ENCODE results near the gene EMILIN3. TPM values are rescaled to one million over a fixed set of nuclear protein-coding genes. Genes with fewer than 3 reads are reported as not detected.

The EMILIN3 gene
- total RNA-seq, 3 donors from 2014 or later: not detected

DNA sequence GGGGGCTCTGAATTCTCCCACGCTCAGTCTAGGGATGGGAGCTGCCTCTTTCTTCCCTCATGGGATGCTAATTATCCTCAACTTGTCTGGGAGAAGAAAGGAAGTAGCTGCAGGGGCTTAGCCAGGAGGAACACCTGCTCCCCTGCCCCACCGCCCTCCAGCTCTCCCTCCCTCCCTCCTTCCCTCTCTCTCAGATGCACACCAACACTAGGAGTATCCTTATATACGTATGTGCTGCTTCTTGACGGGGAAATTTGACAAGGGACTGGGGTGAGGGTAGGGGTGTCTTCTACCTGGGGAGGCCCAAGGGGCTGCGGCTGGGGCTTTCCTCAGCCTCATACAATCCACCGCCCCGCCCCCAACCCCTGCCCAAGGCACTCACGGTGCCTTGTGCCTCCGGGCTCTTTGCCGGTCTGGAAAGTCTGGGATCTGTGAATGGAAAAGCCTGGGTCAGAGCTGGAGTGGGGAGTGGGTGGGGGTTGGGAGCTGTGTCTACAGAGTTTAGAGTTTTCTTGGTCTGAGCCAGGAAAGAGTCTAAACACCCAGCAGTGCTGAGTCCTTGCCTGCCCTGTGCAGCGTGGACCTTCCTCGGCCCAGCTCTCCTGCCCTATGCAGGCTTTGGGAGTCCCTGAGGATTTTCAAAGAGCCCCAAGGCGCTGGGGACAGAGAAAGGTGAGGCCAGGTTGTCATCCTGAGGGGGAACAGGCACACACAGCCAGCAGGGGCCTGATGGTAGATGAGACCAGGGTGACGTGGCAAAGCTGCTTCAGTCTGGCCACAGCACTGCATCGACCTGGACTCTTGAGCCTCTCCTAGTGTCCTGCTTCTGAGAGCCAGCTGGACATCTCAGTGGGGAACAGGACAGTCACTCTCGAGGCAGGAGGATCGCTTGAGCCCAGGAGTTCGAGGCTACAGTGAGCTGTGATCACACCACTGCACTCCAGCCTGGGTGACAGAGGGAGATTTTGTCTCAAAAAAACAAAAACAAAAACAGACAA, 29.3 kb upstream of the EMILIN3 start:
- H3K4me3 Mint-ChIP-seq: no peak overlapping the region
- ATAC-seq: no peak

DNA sequence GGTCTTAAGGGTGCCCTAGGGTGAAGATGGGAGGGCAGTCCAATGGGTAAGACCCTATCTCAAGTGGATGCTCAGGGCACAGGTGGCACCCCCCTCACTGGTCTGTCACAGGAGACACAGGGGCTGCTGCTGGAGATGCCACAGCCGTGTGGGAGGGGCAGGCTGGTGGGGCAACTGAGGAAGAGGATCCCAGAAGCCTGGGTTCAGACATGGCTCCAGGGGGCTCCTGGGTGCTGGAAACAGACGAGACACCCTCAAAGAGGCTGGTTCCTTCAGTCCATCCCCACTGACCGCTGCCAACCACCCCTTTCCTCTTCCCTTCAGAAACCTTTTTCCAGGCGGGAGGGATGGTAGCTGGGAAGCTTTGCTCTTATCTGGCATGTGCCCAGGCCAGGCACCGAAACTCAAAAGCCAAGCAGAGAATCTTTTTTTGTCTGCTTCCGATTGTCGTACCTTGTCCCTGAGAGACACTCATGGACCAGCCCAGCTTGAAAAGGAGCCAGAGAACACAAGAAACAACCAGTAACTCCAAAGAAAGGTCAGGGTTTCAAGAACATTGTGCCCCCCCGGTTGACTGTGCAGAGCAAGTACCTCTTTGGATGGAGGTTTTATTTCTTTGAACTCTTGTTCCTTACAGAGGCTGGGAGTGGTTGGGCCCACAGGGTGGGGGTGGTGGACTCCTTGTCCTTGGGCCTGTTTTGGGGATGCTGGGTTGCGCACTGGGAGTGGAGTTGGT, 28.5 kb upstream of the EMILIN3 start:
- H3K27me3 Mint-ChIP-seq (ENCODE audit: low read depth): no peaks in the 10 kb centered on the region
- no peaks in the 10 kb centered on the region for H3K36me3 Mint-ChIP-seq (ENCODE audit: insufficient read depth)
- no peak for ATAC-seq
- H3K4me3 Mint-ChIP-seq: no peak overlapping the region
- H3K9me3 Mint-ChIP-seq: no peaks in the 10 kb centered on the region
- H3K4me1 Mint-ChIP-seq (ENCODE audit: low read depth): no peaks in the 10 kb centered on the region
- no peak for DNase-seq

More for the DNA sequence above, 29.3 kb upstream of the EMILIN3 start:
- no peaks in the 10 kb centered on the region for H3K27me3 Mint-ChIP-seq (ENCODE audit: low read depth)
- H3K36me3 Mint-ChIP-seq (ENCODE audit: insufficient read depth): no peaks in the 10 kb centered on the region
- no peaks in the 10 kb centered on the region for H3K9me3 Mint-ChIP-seq
- no peak for DNase-seq
- H3K4me1 Mint-ChIP-seq (ENCODE audit: low read depth): no peaks in the 10 kb centered on the region

DNA sequence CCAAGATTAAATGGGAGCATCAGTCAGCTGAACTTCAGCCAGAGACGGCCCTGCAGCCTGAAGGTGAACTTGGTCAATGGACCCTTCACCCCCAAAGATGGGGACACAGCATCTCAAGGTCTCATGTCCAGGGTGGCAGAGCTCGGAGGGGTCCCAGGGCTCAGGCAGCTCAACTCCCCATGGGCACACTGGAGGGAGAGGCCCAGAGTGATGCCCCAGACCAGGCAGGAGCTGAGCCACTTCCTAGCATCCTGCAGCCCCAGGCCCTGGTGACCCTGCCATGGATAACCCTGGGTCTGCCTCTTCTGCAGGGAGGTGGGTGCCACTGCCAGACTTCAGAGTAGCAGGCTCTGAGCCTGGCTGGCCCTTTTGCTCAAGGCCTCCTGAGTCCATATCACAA, 27.5 kb upstream of the EMILIN3 start:
- Mint-ChIP-seq H3K4me1 (ENCODE audit: low read depth) (no peaks in the 10 kb centered on the region), H3K9me3 (no peaks in the 10 kb centered on the region)

DNA sequence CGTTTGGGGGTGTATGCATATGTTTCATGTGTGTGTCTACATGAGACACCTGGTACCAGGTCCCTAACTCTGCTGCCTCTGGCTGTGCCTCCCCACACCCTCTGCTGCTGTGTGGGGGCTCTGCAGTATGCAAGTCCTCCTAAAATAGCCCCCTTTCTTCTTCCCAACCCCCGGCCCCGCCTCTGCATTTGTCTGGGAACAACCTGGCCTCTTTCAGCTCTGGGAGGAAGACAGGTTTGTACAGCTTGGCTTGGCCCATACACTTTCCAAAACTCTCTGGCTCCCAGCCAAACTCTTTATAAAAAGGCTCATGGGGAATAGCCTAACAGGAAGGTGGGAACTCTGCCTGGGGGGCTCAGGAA, 27.1 kb upstream of the EMILIN3 start:
- H3K9me3 Mint-ChIP-seq: no peaks in the 10 kb centered on the region
- H3K4me3 Mint-ChIP-seq: no peak overlapping the region
- H3K4me1 Mint-ChIP-seq (ENCODE audit: low read depth): no peaks in the 10 kb centered on the region
- DNase-seq: no peak
- H3K36me3 Mint-ChIP-seq (ENCODE audit: insufficient read depth): no peaks in the 10 kb centered on the region
- H3K27me3 Mint-ChIP-seq (ENCODE audit: low read depth): no peaks in the 10 kb centered on the region
- ATAC-seq: no peak

More for the DNA sequence above, 27.5 kb upstream of the EMILIN3 start:
- ATAC-seq: no peak
- H3K36me3 Mint-ChIP-seq (ENCODE audit: insufficient read depth): no peaks in the 10 kb centered on the region
- H3K4me3 Mint-ChIP-seq: no peak overlapping the region
- H3K27me3 Mint-ChIP-seq (ENCODE audit: low read depth): no peaks in the 10 kb centered on the region
- DNase-seq: no peak

DNA sequence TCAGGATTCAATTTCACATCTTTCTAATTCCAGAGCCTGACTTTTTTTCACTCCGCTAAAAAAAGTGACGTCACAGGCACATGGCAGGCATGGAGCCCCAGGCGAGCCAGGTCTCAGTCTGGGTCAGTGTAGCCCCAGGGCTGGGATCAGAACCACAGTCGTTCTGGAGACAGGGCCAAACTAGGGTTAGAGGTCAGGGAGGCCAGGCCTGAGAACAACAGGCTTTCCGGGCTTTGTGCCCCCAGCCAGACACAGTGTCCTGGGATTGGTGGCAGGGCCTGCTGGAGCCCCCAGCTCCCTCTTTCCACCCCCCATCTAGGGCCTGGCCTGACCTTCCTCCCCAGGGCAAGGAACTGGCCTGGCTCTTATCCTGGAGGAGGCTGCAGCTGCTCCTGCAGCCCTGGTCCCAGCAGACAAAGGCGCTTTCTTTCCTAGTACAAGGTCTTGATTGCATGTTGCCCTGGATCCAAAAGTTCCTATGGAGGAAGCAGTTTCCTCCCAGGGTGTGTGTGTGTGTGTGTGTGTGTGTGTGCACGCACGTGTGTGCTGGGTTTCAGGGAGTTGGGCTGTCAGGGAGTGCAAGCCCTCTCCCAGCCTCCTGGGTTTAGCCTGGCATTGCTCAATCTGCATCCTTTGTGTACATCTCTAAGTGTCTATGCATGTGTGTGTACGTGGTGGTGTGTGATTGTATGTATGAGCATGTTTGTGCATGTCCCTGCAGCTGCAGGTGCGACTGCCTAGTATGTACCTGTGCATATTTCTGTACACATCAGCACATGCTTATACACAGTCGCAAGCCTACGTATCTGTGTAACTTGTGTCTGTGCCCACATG, 26.5 kb upstream of the EMILIN3 start:
- H3K9me3 Mint-ChIP-seq: no peaks in the 10 kb centered on the region
- DNase-seq: no peak
- no peaks in the 10 kb centered on the region for H3K27me3 Mint-ChIP-seq (ENCODE audit: low read depth)
- H3K36me3 Mint-ChIP-seq (ENCODE audit: insufficient read depth): no peaks in the 10 kb centered on the region
- H3K4me1 Mint-ChIP-seq (ENCODE audit: low read depth): no peaks in the 10 kb centered on the region
- no peak for ATAC-seq
- no peak overlapping the region for H3K4me3 Mint-ChIP-seq

DNA sequence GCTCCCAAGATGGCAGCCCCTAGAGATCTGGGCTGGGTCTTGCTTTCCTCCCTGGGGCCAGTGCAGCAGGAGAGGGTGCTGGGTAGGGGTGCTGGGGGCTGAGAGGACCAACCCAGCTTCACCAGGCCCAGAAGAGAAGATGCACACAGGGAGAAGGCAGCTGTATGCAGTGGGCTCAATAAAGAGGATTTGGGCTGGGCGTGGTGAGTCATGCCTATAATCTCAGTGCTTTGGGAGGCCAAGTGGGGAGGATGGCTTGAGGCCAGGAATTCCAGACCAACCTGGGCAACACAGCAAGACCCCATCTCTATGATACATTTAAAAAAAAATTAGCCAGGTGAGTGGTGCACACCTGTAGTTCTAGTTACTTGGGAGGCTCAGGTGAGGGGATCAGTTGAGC, 25.7 kb upstream of the EMILIN3 start:
- H3K4me3 Mint-ChIP-seq: no peak overlapping the region
- H3K27me3 Mint-ChIP-seq (ENCODE audit: low read depth): no peaks in the 10 kb centered on the region
- no peaks in the 10 kb centered on the region for H3K4me1 Mint-ChIP-seq (ENCODE audit: low read depth)
- DNase-seq (no peak), ATAC-seq (no peak)
- H3K9me3 Mint-ChIP-seq: no peaks in the 10 kb centered on the region
- H3K36me3 Mint-ChIP-seq (ENCODE audit: insufficient read depth): no peaks in the 10 kb centered on the region

DNA sequence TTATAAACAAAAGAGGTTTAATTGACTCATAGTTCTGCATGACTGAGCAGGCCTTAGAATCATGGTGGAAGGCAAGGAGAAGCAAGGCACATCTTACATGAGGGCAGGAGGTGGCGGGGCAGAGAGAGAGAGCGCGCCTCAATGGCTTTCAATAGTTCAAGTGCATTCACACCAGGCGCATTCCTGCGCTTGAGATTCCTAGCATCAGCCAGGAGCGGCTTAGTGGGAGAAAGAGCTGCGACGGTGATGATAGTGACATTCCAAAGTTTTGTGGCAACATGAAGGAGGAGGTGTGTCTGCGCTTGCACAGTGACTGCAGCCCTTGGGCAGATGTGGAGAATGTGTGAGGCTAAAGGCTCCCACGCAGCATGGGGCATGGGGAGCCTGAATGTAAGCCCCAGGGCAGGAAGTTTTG, 25.0 kb upstream of the EMILIN3 start:
- no peak overlapping the region for H3K4me3 Mint-ChIP-seq
- no peak for ATAC-seq
- H3K36me3 Mint-ChIP-seq (ENCODE audit: insufficient read depth): no peaks in the 10 kb centered on the region
- H3K9me3 Mint-ChIP-seq: no peaks in the 10 kb centered on the region
- H3K4me1 Mint-ChIP-seq (ENCODE audit: low read depth): no peaks in the 10 kb centered on the region
- no peak for DNase-seq
- no peaks in the 10 kb centered on the region for H3K27me3 Mint-ChIP-seq (ENCODE audit: low read depth)

DNA sequence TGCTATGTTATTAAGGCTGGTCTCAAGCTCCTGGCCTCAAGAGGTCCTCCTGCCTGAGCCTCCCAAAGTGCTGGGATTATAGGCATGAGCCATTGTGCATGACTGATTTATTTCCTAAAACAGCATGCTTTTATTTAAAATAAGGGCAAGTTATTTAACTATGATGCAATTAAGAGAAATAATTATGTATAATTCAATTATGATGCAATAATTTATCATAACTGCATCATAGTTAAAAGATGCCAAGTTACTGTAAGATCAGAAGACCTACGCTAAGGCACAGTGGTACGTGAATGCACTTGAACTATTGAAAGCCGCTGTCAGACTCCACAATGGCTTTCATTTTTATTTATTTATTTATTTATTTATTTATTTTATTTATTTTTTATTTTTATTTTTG, 24.3 kb upstream of the EMILIN3 start:
- H3K4me1 Mint-ChIP-seq (ENCODE audit: low read depth): no peaks in the 10 kb centered on the region

DNA sequence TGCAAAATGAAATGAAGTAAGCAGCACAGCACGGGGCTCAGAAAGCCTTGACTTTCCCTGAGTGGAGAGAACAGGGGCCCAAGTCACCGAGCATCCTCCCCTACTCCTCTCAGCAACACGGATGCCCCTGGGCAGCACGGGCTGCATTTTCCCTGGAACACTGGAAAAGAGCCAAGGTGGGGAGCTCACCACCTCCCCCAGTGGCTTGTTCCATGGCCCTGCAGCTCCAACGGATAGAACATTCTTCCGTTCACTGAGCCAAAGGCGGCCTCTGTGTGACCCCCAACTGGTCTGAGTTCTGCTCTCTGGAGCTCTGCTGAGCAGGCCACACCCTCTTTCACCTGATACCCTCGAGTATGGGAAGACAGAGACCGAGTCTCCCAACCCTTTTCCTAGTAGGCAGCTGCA, 20.8 kb upstream of the EMILIN3 start:
- no peaks in the 10 kb centered on the region for H3K9me3 Mint-ChIP-seq
- ATAC-seq: no peak
- H3K4me3 Mint-ChIP-seq: no peak overlapping the region
- DNase-seq: no peak
- H3K36me3 Mint-ChIP-seq (ENCODE audit: insufficient read depth): no peaks in the 10 kb centered on the region
- H3K4me1 Mint-ChIP-seq (ENCODE audit: low read depth): no peaks in the 10 kb centered on the region
- peaks cover 2% of the 10 kb centered on the region for H3K27me3 Mint-ChIP-seq (ENCODE audit: low read depth)

More for the DNA sequence above, 24.3 kb upstream of the EMILIN3 start:
- Mint-ChIP-seq H3K27me3 (ENCODE audit: low read depth) (no peaks in the 10 kb centered on the region), H3K4me3 (no peak overlapping the region), H3K36me3 (ENCODE audit: insufficient read depth) (no peaks in the 10 kb centered on the region), H3K9me3 (no peaks in the 10 kb centered on the region)
- DNase-seq (no peak), ATAC-seq (no peak)

DNA sequence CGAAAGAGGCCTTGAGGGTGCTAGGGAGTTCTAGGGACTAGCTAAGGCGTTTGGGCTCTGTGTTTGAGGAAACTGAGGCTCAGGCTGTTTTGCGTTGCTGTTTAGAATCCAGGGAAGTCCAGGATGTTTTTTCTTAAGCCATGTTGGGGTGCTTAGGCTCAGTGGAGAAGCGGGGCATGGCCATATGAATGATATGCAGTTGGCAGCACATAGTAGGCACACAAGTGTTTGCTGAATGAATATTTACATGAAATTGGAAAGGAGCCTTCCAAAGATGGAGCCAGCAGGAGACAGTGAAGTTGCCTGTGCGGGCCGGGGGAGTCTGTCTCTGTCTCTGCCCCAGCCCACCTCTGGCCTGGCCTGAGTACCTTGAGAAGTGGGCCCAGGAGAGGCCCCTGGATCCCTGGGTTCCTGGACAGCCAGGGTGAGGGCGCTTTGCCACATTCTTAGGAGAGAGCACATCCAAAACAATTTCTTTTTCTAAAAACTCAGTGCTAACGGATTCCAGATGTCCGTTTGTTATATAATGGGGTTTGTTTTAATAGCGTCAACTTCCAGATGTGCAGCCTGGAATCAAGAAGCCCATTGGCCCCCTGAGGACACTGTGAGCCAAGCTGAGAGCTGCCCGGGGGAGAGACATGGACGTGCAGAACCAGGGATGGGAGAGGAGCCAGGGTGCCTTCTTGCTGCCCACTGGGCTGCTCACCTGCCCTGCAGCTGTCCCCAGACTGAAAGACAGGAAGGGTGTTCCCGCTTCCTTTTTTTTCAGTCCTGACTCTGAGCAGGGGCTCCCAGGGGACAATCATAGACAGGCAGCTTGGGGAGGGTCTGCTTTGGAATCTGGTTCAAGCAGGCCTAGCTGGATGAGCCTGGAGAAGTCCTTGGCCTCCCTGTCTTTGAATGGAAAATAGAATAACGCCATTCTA, 20.1 kb upstream of the EMILIN3 start:
- Mint-ChIP-seq H3K27me3 (ENCODE audit: low read depth) (peaks cover 2% of the 10 kb centered on the region), H3K9me3 (no peaks in the 10 kb centered on the region), H3K4me3 (no peak overlapping the region), H3K4me1 (ENCODE audit: low read depth) (no peaks in the 10 kb centered on the region), H3K36me3 (ENCODE audit: insufficient read depth) (no peaks in the 10 kb centered on the region)
- ATAC-seq (no peak), DNase-seq (no peak)

DNA sequence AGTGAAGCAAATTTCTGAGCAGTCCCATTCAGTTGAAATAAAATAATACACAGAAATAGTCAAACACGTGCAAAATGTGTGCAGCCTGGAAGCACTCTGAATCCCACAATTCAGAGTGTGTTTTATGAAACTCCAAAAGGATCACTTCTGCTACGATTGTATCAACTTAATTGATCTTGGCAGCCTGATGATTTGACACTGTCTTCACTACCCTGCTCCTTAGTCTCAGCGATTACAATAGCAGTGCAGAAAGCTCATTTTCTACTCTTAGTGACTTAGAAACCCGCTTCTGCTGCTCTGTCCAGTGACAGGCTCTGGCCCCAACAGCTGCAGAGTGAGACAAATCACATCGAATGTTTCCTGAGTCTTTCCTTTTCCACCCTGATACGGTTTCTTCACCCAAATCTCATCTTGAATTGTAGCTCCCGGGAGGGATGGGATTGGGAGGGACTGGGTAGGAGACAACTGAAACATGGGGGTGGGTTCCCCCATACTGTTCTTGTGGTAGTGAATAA, 16.2 kb upstream of the EMILIN3 start:
- DNase-seq: no peak
- no peaks in the 10 kb centered on the region for H3K9me3 Mint-ChIP-seq
- ATAC-seq: no peak
- H3K4me1 Mint-ChIP-seq (ENCODE audit: low read depth): no peaks in the 10 kb centered on the region
- H3K36me3 Mint-ChIP-seq (ENCODE audit: insufficient read depth): no peaks in the 10 kb centered on the region
- H3K4me3 Mint-ChIP-seq: no peak overlapping the region
- peaks cover 16% of the 10 kb centered on the region for H3K27me3 Mint-ChIP-seq (ENCODE audit: low read depth)

DNA sequence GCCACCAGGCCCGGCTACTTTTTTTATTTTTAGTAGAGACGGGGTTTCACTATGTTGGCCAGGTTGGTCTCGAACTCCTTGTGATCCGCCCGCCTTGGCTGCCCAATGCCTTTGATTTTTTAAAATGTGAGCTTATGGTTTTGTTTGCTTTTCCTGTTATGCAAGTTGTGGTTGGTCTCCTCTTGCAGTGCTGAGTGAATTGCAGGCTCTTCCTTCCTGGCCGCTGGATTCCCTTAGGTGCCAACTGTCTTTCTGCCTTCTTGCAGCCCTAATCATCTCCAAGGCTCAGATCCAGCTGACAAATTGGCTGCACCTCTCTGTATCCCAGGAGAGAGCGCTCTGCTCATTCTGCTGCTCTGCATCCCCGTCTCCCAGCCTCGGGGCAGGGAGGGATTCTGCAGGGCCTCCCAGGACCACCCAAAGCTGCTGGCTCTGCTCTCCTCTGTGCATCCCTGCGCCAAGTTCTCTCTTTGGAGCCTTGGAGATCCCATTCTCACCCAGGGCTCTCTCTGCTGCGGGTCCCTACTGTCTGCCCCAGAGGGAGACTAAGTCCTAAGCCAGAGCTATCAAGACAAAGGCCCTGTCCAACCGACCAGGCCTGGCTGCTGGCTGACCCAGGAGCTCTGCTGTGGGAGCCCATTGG, 14.1 kb upstream of the EMILIN3 start:
- H3K27me3 Mint-ChIP-seq (ENCODE audit: low read depth): peaks cover 36% of the 10 kb centered on the region
- H3K4me3 Mint-ChIP-seq: no peak overlapping the region
- H3K36me3 Mint-ChIP-seq (ENCODE audit: insufficient read depth): no peaks in the 10 kb centered on the region

DNA sequence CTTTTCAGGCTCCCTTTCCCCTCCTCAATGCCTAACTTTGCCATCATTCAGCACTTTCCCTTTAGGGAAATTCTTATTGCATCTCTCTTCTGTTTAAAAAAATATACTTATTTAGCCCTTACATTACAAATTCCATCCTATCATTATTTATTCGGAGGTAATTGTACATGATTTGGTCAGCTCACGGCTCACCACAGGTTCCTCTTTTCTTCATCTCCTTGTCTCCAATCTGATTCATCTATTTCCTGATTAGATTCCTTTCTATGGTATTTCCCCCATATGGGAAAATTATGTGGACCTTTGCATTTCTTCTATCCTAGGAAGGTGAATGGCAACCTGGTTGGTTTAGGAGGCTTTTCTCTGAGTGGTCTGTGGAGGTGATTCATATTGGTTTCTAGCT, 12.9 kb upstream of the EMILIN3 start:
- no peaks in the 10 kb centered on the region for H3K4me1 Mint-ChIP-seq (ENCODE audit: low read depth)
- H3K27me3 Mint-ChIP-seq (ENCODE audit: low read depth): peaks cover 41% of the 10 kb centered on the region
- H3K4me3 Mint-ChIP-seq: no peak overlapping the region
- DNase-seq (no peak), ATAC-seq (no peak)
- H3K9me3 Mint-ChIP-seq: no peaks in the 10 kb centered on the region
- H3K36me3 Mint-ChIP-seq (ENCODE audit: insufficient read depth): no peaks in the 10 kb centered on the region

More for the DNA sequence above, 14.1 kb upstream of the EMILIN3 start:
- ATAC-seq: no peak
- no peaks in the 10 kb centered on the region for H3K9me3 Mint-ChIP-seq
- H3K4me1 Mint-ChIP-seq (ENCODE audit: low read depth): no peaks in the 10 kb centered on the region
- no peak for DNase-seq

All from activated T-cell treated with anti-CD3 and anti-CD28 coated beads, Interleukin-2, amount 50 U/mL, for 4 hours (primary cell).